Mammary epithelial cell (primary cell): ENCODE measurements around the gene TOX3.

Experiments used
- CTCF ChIP-seq, 2 donors: IDR thresholded peaks in 1 of 2; conservative IDR thresholded peaks in 1 of 2; 2 replicates each; pipeline ENCODE4 v1.5.1; 2011 to 2012; ENCODE audit warnings: inconsistent platforms in 2 of 2, low read length in 2 of 2, mild to moderate bottlenecking in 2 of 2, control low read depth in 1 of 2, low read depth in 1 of 2; ENCODE audit not compliant: insufficient read depth in 1 of 2; ENCODE audit errors: extremely low read depth in 1 of 2
- EZH2 ChIP-seq: IDR thresholded peaks from 2 replicates; pipeline ENCODE4 v1.6.1; 2012; ENCODE audit warnings: low read length, inconsistent platforms, borderline replicate concordance

- TF ChIP-seq EZH2 (no peak), CTCF (conservative IDR thresholded peaks at IDR 0.05 in 1 of 2, IDR thresholded peaks at IDR 0.05 in 1 of 2; ENCODE audit: extremely low read depth in 1 of 2, insufficient read depth in 1 of 2, low read depth in 1 of 2, low read length in 2 of 2) (no peak)
Measured at GRCh38 chr16:52526830-52527229, 20.1 kb downstream of the TOX3 start.
